Gastroesophageal sphincter (tissue), 4 donors: ENCODE results near the gene OR10G8. TPM values are rescaled to one million over a fixed set of nuclear protein-coding genes. Genes with fewer than 3 reads are reported as not detected.
"Not testable (repeated sequence)": the region's sequence is repeated elsewhere in the genome, so short reads cannot be mapped to it uniquely, and the experiment has no call there.

Experiments used
- ATAC-seq: fragments of 150-250 bp; one replicate; pipeline ENCODE4 v1.9.1; 2016; ENCODE audit warnings: mild to moderate bottlenecking, moderate library complexity
- H3K27ac ChIP-seq, 4 donors: fragments of 200-600 bp; sonication (generic) in 3 of 4; 1 replicate in 3 of 4; 2 replicates in 1 of 4; pipeline ENCODE4 v1.5.1; 2016 to 2019
- H3K27me3 ChIP-seq: fragments of 200-600 bp; sonication (generic); one replicate; pipeline ENCODE4 v1.5.1; 2019
- H3K36me3 ChIP-seq, 2 donors: fragments of 200-600 bp; sonication (generic); one replicate each; pipeline ENCODE4 v1.5.1; 2019; ENCODE audit warnings: control low read depth in 1 of 2
- H3K4me1 ChIP-seq, 3 donors: fragments of 200-600 bp; sonication (generic); 1 replicate in 2 of 3; 2 replicates in 1 of 3; pipeline ENCODE4 v1.5.1; 2016 to 2019; ENCODE audit warnings: control low read depth in 2 of 3
- H3K4me3 ChIP-seq, 2 donors: fragments of 200-600 bp; sonication (generic); one replicate each; pipeline ENCODE4 v1.5.1; 2019; ENCODE audit warnings: mild to moderate bottlenecking in 1 of 2, moderate library complexity in 1 of 2
- H3K9me3 ChIP-seq, 3 donors: fragments of 200-600 bp; sonication (generic); one replicate each; pipeline ENCODE4 v1.5.1; 2017 to 2019; ENCODE audit warnings: control low read depth in 2 of 3
- CTCF ChIP-seq, 4 experiments: fragments of 200-600 bp in 2 of 4; fragments of 450-650 bp in 2 of 4; sonication (generic) in 1 of 4; IDR thresholded peaks; one replicate each; pipeline ENCODE4 v1.5.1; 2017 to 2019; ENCODE audit warnings: antibody characterized with exemption in 4 of 4, mild to moderate bottlenecking in 2 of 4, moderate library complexity in 2 of 4
- EP300 ChIP-seq: sonication (generic); formaldehyde crosslinking; IDR thresholded peaks from one replicate; pipeline ENCODE4 v1.6.1; 2017; ENCODE audit warnings: antibody characterized with exemption, mild to moderate bottlenecking
- POLR2A ChIP-seq, 2 donors: fragments of 450-650 bp; IDR thresholded peaks; one replicate each; pipeline ENCODE4 v1.6.1; 2017; ENCODE audit warnings: antibody characterized with exemption in 2 of 2, mild to moderate bottlenecking in 2 of 2, moderate library complexity in 1 of 2
- POLR2AphosphoS5 ChIP-seq: sonication (generic); formaldehyde crosslinking; IDR thresholded peaks from one replicate; pipeline ENCODE4 v1.6.1; 2017; ENCODE audit warnings: antibody characterized with exemption
- WGBS, 2 donors: methylation state at CpG; one replicate each; pipeline ENCODE4 v1.1.5; 2018; ENCODE audit warnings: low coverage in 1 of 2; 5-methylcytosine and 5-hydroxymethylcytosine counted together
- total RNA-seq, 4 donors: library from RNA; depleted of rRNA; stranded (reverse); fragments of >200 nt; gene quantifications; one replicate each; pipeline ENCODE4 v1.1.0, GENCODE V29; 2016

Gene OR10G8
- not detected for total RNA-seq

- no peak for ATAC-seq
- 30 to 49% methylated on average over 2 of the region's 2 CpGs for WGBS, 2 donors
- H3K36me3 ChIP-seq = no peaks in the 10 kb centered on the region
- no peak within 1 kb of the TSS for H3K4me3 ChIP-seq
- no peaks in the 10 kb centered on the region for H3K9me3 ChIP-seq
- no peaks in the 10 kb centered on the region for H3K27me3 ChIP-seq
- no peaks in the 10 kb centered on the region for H3K4me1 ChIP-seq
- no peak within 1 kb of the TSS for H3K27ac ChIP-seq
- TF ChIP-seq EP300 (no peak), POLR2A (IDR thresholded peaks at IDR 0.05) (no peak), POLR2AphosphoS5 (no peak), CTCF (IDR thresholded peaks at IDR 0.05) (no peak)
Measured at GRCh38 chr11:124026498-124026897, at the start of gene OR10G8. Gene OR10G8 (plus strand): TSS chr11:124026798. CDS start chr11:124029623, 2,825 bp downstream.

- H3K27me3 ChIP-seq = no peaks in the 10 kb centered on the region
- H3K4me1 ChIP-seq = no peaks in the 10 kb centered on the region
- peaks cover 0 to 2% (median 0%) of the 10 kb centered on the region in 3 donors for H3K9me3 ChIP-seq
- no peak for TF ChIP-seq CTCF (IDR thresholded peaks at IDR 0.05)
- no peak for TF ChIP-seq EP300
- TF ChIP-seq POLR2AphosphoS5 = no peak
- no peak for TF ChIP-seq POLR2A (IDR thresholded peaks at IDR 0.05)
- H3K27ac ChIP-seq = no peak within 1 kb of the TSS
- no peak for ATAC-seq
- H3K4me3 ChIP-seq = no peak within 1 kb of the TSS
- no peaks in the 10 kb centered on the region for H3K36me3 ChIP-seq
Measured at GRCh38 chr11:123977731-123978347, 48.8 kb upstream of the OR10G8 start, which contains the start of gene OR10S1. Gene OR10S1 (minus strand): TSS chr11:123977781. CDS start chr11:123977664, 117 bp downstream.

- Histone ChIP-seq H3K36me3 (no peaks in the 10 kb centered on the region), H3K4me3 (no peak overlapping the region), H3K27me3 (no peaks in the 10 kb centered on the region), H3K27ac (no peak overlapping the region), H3K4me1 (no peaks in the 10 kb centered on the region), H3K9me3 (peaks cover 0 to 11% (median 0%) of the 10 kb centered on the region in 3 donors)
- no CpG with 5 or more reads among the region's 5 CpGs for WGBS, 2 donors
- ATAC-seq = no peak
- no peak for TF ChIP-seq POLR2A (IDR thresholded peaks at IDR 0.05)
- TF ChIP-seq CTCF (IDR thresholded peaks at IDR 0.05) = no peak
- no peak for TF ChIP-seq EP300
- TF ChIP-seq POLR2AphosphoS5 = no peak
Measured at GRCh38 chr11:123979311-123979710, 47.3 kb upstream of the OR10G8 start.

- Histone ChIP-seq H3K27ac (no peak within 1 kb of the TSS), H3K36me3 (no peaks in the 10 kb centered on the region), H3K4me3 (no peak within 1 kb of the TSS), H3K9me3 (no peaks in the 10 kb centered on the region), H3K4me1 (no peaks in the 10 kb centered on the region), H3K27me3 (no peaks in the 10 kb centered on the region)
- TF ChIP-seq POLR2AphosphoS5 (no peak), EP300 (no peak), CTCF (IDR thresholded peaks at IDR 0.05) (no peak), POLR2A (IDR thresholded peaks at IDR 0.05) (no peak)
- WGBS, 2 donors = 46 to 83% methylated on average over 1 of the region's 1 CpG
- ATAC-seq = no peak
Measured at GRCh38 chr11:123995119-123995518, 31.5 kb upstream of the OR10G8 start, which contains the start of gene OR10G6. Gene OR10G6 (minus strand): TSS chr11:123995161. CDS start chr11:123995161, 0 bp downstream.

- TF ChIP-seq CTCF (IDR thresholded peaks at IDR 0.05) (no peak), POLR2A (IDR thresholded peaks at IDR 0.05) (no peak), EP300 (no peak), POLR2AphosphoS5 (no peak)
- no peaks in the 10 kb centered on the region for H3K9me3 ChIP-seq
- H3K4me3 ChIP-seq = no peak within 1 kb of the TSS
- no peak for ATAC-seq
- WGBS, 2 donors = 60% methylated on average over 1 of the region's 2 CpGs; no CpG with 5 or more reads in 1 of the 2 donors
- no peak within 1 kb of the TSS for H3K27ac ChIP-seq
- no peaks in the 10 kb centered on the region for H3K36me3 ChIP-seq
- H3K27me3 ChIP-seq = no peaks in the 10 kb centered on the region
- no peaks in the 10 kb centered on the region for H3K4me1 ChIP-seq
Measured at GRCh38 chr11:124012697-124013096, 13.9 kb upstream of the OR10G8 start, which contains the start of gene OR10G4. Gene OR10G4 (plus strand): TSS chr11:124012997. CDS start chr11:124015575, 2,578 bp downstream.

- no CpG with 5 or more reads among the region's 9 CpGs for WGBS, 2 donors
- H3K36me3 ChIP-seq, H3K27me3 ChIP-seq, H3K4me1 ChIP-seq, H3K9me3 ChIP-seq, H3K27ac ChIP-seq, ATAC-seq, H3K4me3 ChIP-seq: not testable (repeated sequence)
Measured at GRCh38 chr11:124015837-124016236, 10.8 kb upstream of the OR10G8 start.
